ENCODE measurements around the gene OR2V2.
"Not testable (repeated sequence)": the region's sequence is repeated elsewhere in the genome, so short reads cannot be mapped to it uniquely, and the experiment has no call there.

The OR2V2 gene

DNA sequence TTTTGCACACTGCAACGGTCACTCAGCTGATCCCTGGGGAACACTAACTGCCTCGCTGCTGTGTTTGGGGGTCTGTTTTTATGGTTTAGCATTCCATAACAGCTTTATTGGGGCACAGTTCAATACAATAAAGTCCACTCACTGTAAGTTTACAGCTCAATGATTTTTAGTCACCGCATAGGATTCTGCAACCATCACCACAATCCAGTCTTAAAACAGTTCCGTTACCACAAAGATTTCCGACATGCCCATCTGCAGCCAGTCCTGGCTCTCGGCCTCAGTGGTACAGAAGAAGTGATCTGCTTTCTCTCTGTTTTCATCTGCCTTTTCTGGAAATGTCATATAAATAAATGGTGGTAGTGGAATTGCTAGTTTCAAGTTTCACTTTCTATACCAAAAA, 23.6 kb downstream of the OR2V2 start:
- DNase-seq: no peak

- no peak for DNase-seq
Observed at GRCh38 chr5:181171782-181172181, 24.4 kb downstream of the OR2V2 start.

GRCh38 chr5:181173027-181173419, 25.6 kb downstream of the OR2V2 start:
- no peak for DNase-seq

- DNase-seq: no peak
Observed at GRCh38 chr5:181173420-181174342, 26.3 kb downstream of the OR2V2 start.

DNA sequence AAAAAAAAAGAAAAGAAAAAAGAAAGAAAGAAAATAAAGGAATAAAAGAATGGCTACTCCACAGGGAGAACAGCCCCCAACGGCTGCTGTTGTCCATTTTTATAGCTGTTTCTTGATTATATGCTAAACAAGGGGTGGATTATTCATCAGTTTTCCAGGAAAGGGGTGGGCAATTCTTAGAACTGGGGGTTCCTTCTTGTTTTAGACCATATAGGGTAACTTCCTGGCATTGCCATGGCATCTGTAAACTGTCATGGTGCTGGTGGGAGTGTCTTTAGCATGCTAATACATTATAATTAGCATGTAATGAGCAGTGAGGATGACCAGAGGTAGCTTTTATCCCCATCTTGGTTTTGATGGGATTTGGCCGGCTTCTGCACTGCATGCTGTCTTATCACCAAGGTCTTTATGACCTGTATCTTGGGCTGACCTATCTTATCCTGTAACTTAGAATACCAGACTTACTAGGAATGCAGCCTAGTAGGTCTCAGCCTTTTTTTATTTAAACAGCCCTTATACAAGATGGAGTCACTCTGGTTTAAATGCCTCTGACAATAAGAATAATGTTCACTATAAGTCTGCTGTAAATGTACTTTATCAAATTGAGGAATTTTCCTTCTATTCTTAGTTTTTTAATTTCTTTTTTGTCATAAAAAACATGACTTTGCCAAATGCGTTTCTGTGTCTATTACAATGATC, 29.0 kb downstream of the OR2V2 start:
- DNase-seq: no peak

GRCh38 chr5:181177559-181177958, 30.2 kb downstream of the OR2V2 start:
- not testable (repeated sequence) for DNase-seq

GRCh38 chr5:181181650-181182565, 34.5 kb downstream of the OR2V2 start:
- no peak for DNase-seq

GRCh38 chr5:181182651-181183050, 35.3 kb downstream of the OR2V2 start:
- no peak for DNase-seq

DNA sequence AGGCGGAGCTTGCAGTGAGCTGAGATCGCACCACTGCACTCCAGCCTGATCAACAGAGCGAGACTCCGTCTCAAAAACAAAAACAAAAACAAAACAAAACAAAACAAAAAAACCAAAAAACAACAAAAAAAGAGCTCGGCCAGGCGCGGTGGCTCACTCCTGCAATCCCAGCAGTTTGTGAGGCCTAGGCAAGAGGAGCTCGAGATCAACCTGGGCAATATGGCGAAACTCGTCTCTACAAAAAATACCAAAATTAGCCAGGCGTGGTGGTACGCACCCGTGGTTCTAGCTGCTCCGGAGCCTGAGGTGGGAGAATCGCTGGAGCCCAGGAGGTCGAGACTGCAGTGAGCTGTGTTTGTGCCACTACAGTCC, 37.4 kb downstream of the OR2V2 start:
- DNase-seq: no peak

DNA sequence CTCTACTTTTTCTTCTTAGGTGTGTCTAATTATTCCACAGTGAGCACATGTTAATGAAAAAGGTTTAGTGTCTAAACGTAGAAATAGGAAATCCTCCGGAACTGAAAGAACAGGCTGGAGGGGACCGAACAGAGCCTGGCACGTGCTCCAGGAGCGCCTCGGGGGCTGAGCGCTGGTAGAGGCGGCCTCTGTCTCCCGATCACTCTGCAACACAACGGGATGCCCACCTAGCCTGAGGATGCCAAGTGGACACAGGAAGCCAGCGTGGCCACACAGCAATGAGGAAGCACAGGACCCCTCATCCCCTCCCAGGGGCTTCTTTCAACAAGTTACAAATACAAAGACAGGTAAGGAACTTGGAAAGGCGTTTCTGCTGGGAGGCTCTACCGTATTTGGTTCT, 38.2 kb downstream of the OR2V2 start:
- DNase-seq: no peak

- DNase-seq: no peak
Observed at GRCh38 chr5:181186022-181186421, 38.6 kb downstream of the OR2V2 start.

DNA sequence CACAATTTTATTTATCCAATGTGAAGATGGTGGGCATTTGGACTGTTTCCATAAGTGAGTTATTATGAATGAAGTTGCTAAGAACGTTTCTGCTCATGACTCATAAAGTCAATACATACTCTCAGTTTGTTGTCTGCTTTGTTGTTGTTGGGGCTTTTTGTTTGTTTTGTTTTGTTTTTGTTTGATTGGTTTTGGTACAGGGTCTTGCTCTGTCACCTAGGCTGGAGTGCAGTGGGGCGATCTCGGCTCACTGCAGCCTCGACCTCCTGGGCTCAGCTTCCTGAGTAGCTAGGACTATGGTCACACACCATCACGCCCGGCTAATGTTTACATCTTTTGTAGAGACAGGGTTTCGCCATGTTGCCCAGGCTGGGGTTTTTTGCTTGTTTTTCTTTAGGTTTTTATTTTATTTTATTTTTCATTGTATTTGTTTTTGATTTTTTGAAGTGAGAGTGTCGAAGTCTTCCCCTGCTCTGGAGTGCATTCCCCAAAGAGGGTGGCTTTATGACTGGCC, 39.7 kb downstream of the OR2V2 start:
- DNase-seq: no peak

DNA sequence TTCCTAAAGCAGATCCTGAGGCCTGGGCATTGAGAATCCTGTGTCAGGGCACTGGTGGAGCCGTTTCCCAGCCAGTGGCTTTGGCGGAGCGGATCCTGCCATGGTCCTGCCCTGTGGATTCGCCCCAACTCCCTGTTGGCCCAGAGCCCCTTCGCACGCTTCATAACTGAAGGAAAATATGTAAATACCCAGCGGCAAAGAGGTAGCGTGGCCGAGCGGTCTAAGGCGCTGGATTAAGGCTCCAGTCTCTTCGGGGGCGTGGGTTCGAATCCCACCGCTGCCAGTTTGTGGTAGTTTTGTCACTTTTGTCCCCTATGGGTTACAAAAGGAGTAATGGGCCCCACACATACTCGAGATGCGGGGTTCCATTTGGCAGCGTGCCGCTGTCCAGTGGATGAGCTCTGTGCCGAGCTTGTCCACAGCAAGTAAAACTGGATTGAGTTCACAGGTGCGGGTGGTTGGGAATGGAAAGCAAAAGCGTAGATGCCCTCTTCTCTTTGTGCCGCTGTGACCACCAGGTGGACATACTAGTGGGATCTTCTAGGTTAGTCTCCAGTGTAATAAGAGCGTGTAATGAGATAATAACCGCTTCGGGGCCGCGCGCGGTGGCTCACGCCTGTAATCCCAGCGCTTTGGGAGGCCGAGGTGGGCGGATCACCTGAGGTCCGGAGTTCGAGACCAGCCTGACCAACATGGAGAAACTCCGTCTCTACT, 40.3 kb downstream of the OR2V2 start:
- DNase-seq: no peak

DNA sequence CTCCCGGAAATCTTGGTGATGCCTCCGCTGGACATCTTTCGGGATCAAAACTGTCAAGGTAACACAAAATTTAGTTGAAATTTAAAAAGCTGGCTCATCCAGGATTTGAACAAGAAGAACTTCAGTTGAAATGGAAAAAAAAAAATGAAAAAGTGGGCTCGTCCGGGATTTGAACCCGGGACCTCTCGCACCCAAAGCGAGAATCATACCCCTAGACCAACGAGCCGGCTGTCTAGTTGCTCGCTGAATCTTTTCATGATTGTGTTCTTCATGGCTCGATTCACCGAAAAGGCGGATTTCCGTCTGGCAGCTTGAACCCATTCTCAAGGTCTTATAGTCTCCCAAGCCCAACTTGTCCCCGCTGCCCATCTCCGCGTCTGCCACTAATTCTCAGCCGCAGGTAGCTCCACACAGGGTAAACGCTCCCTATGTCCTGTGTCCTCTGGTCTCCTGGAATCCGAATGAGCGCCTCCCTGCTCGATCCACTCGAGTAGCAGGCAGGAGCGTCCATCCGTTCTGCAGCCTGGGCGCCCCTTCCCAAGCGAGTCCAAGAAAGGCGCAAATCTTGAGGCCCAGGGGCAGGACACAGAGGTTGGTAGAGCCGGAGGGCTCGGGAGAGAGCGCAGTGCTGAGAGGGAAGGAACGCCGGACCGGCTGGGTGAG, 41.4 kb downstream of the OR2V2 start:
- no peak for DNase-seq

GRCh38 chr5:181189363-181189961, 42.1 kb downstream of the OR2V2 start:
- no peak for DNase-seq

DNA sequence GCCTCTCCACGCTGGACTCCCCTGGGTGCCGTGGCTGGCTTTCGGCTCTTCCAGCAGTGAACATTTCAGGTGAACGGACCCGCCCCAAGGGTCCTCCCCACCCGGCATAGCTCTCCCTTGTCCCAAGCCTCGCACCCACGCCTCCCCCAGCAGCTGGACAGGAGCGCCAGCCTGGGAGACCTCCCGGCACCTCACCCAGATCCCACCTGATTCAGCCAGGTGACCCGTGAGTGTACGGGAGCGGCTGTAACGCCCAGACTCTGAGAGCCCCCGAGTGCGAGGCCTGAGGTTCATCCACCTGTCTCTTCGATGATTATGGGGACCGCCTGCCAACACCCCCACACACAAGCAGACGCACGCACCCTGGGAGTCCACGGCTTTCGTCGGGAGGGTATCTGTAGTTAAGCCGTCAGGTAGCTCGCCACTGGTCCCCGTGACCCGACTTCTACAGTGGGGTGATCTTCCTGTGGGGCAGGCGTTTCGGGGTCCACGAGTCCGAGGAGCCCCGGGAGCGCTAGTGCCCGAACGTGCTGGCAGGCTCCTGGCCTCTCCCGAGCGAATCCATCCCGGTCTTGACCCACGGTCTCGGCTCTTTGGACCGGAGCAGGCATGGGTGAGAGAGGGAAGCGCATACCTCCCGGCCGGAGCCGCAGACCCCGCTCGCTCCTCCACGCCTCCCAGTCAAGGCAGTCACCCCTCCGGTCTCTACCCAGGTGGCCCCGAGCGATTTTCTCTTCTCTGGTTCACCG, 42.8 kb downstream of the OR2V2 start:
- DNase-seq: no peak

GRCh38 chr5:181190711-181191525, 43.5 kb downstream of the OR2V2 start:
- no peak for DNase-seq

DNA sequence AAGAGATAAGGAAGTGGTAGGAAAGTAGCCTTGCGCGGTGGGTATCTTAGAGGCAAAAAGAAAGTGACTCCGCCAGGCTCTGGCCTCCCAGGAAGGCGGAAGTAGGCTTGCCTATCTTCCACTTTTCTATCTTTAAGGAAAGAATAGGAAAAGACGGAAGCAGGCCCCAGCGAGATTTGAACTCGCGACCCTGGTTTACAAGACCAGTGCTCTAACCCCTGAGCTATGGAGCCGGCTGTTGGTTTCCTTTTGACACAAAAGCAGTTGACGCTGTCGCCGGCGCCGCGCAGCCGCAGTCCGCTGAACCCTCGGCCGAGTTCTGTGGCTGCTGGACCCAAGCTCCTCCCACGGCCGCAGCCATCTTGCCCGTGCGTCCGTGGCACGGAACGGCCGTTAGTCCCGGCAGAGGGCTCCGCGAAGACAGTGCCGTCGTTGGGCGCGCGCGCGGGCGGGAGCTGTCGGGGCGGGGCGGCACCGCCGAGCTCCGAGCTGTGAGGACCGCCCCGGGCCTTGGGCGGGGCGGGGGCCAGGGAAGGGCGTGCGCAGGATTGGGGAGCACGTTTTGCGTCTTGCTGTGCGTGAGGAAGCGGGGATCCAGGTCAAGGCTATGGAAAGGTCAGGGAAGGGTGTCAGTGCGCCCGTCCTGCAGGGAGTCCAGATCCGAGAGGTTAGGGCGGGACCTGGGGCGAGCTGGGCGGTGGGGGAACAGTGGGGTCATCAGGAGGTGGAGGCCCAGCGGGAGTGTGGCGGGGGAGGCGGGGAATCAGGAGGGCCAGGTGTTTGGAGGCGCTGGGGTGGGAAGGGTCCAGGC, 44.3 kb downstream of the OR2V2 start:
- DNase-seq: no peak
